22Rv1 (cell line): ENCODE measurements around the gene MICA.

ENCODE experiments used
- CTCF ChIP-seq: fragments of 450-650 bp; IDR thresholded peaks from 2 replicates; pipeline ENCODE4 v1.5.1; 2017; ENCODE audit warnings: mild to moderate bottlenecking
- ZFX ChIP-seq: fragments of 450-650 bp; IDR thresholded peaks from 2 replicates; pipeline ENCODE4 v1.6.1; 2017; ENCODE audit warnings: antibody characterized with exemption, borderline replicate concordance

DNA sequence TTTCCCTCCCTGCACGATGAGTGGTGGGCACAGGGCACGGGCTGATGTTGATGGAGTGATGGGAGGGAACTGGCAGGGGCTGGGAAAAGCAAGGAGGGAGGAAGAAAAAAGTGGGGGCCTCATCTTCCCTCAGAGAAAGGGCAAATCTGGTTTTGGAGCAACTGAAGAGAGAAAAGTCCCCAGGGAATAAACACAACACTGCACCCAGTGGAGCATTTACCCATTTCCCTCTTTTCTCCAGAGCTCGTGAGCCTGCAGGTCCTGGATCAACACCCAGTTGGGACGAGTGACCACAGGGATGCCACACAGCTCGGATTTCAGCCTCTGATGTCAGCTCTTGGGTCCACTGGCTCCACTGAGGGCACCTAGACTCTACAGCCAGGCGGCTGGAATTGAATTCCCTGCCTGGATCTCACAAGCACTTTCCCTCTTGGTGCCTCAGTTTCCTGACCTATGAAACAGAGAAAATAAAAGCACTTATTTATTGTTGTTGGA lies 11.4 kb downstream of the MICA start:
- TF ChIP-seq CTCF (no peak), ZFX (no peak)
